ENCODE measurements around the gene ULK4. TPM values are rescaled to one million over a fixed set of nuclear protein-coding genes. Genes with fewer than 3 reads are reported as not detected.

The ULK4 gene
- polyA plus RNA-seq, 1 donor from 2014 or later: 7.2 TPM

DNA sequence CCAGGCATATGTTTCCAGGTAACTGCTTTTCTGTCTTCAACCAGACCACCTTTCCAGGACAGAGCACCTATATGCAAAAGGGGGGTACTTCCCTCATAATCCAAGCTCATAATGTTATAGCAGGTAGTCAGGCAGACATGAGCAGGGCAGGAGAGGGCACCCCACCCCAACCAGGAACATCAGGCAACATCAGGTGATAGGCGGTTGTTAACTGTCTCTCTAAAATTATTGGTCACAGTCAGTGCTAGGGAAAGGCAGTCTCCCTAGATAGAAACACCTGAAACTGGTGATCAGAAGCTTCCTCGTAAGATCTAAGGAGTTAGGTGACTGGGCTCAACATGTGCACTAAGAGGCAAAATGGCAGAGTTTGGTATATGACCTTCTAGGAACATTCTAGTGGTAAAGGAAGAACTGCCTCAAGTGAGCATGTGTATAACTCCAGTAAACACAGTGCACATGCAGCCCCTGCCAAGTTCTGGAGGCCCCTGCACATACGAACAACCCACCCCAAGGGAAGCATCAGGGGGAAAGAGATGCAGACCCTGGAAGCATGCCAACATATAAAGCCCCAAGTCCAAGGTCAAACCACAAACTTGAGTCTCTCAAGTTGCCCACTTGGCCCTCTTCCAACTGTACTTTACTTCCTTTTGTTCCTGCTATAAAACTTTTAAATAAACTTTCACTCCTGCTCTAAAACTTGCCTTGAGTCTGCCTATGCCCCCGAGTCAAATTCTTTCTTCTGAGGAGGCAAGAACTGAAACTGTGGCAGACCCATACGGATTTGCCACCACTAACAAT lies 270.9 kb downstream of the ULK4 start:
- Histone ChIP-seq H3K9me2 (ENCODE audit: insufficient read depth, low read length) (no peaks in the 10 kb centered on the region), H3K9ac (ENCODE audit: low read length) (no peak overlapping the region), H3K27me3 (ENCODE audit: insufficient read depth, low read depth, low read length) (no peaks in the 10 kb centered on the region), H4K20me1 (ENCODE audit: insufficient read depth) (no peaks in the 10 kb centered on the region), H3K36me3 (ENCODE audit: insufficient read depth, low read length) (no peaks in the 10 kb centered on the region), H3K9me3 (ENCODE audit: low read length) (no peaks in the 10 kb centered on the region), H3K4me3 (ENCODE audit: low read length) (no peak overlapping the region), H3K27ac (ENCODE audit: low read length) (no peak overlapping the region), H2AFZ (ENCODE audit: low read depth, low read length) (no peak overlapping the region), H3K79me2 (replicated peaks; ENCODE audit: insufficient read depth, low read length) (no peaks in the 10 kb centered on the region), H3F3A (ENCODE audit: insufficient read depth, low read length, poor library complexity, severe bottlenecking) (no peaks in the 10 kb centered on the region), H3K4me2 (ENCODE audit: low read length) (no peak overlapping the region)
- TF ChIP-seq EP300 (conservative IDR thresholded peaks at IDR 0.05; ENCODE audit: poor library complexity, severe bottlenecking): no peak
- TF ChIP-seq SMC3 (conservative IDR thresholded peaks at IDR 0.05; ENCODE audit: poor library complexity): no peak
- TF ChIP-seq TAF1 (IDR thresholded peaks at IDR 0.05; ENCODE audit: low read depth): no peak
- no peak for TF ChIP-seq EZH2 (IDR thresholded peaks at IDR 0.05; ENCODE audit: borderline replicate concordance, insufficient read depth, low read length, poor library complexity, severe bottlenecking)
- TF ChIP-seq MXI1 (conservative IDR thresholded peaks at IDR 0.05; ENCODE audit: poor library complexity, severe bottlenecking): no peak
- TF ChIP-seq, protein P1, sequence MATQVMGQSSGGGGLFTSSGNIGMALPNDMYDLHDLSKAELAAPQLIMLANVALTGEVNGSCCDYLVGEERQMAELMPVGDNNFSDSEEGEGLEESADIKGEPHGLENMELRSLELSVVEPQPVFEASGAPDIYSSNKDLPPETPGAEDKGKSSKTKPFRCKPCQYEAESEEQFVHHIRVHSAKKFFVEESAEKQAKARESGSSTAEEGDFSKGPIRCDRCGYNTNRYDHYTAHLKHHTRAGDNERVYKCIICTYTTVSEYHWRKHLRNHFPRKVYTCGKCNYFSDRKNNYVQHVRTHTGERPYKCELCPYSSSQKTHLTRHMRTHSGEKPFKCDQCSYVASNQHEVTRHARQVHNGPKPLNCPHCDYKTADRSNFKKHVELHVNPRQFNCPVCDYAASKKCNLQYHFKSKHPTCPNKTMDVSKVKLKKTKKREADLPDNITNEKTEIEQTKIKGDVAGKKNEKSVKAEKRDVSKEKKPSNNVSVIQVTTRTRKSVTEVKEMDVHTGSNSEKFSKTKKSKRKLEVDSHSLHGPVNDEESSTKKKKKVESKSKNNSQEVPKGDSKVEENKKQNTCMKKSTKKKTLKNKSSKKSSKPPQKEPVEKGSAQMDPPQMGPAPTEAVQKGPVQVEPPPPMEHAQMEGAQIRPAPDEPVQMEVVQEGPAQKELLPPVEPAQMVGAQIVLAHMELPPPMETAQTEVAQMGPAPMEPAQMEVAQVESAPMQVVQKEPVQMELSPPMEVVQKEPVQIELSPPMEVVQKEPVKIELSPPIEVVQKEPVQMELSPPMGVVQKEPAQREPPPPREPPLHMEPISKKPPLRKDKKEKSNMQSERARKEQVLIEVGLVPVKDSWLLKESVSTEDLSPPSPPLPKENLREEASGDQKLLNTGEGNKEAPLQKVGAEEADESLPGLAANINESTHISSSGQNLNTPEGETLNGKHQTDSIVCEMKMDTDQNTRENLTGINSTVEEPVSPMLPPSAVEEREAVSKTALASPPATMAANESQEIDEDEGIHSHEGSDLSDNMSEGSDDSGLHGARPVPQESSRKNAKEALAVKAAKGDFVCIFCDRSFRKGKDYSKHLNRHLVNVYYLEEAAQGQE (IDR thresholded peaks at IDR 0.05; ENCODE audit: borderline replicate concordance): no peak
- TF ChIP-seq, protein P2, sequence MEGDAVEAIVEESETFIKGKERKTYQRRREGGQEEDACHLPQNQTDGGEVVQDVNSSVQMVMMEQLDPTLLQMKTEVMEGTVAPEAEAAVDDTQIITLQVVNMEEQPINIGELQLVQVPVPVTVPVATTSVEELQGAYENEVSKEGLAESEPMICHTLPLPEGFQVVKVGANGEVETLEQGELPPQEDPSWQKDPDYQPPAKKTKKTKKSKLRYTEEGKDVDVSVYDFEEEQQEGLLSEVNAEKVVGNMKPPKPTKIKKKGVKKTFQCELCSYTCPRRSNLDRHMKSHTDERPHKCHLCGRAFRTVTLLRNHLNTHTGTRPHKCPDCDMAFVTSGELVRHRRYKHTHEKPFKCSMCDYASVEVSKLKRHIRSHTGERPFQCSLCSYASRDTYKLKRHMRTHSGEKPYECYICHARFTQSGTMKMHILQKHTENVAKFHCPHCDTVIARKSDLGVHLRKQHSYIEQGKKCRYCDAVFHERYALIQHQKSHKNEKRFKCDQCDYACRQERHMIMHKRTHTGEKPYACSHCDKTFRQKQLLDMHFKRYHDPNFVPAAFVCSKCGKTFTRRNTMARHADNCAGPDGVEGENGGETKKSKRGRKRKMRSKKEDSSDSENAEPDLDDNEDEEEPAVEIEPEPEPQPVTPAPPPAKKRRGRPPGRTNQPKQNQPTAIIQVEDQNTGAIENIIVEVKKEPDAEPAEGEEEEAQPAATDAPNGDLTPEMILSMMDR (IDR thresholded peaks at IDR 0.05; ENCODE audit: poor library complexity, severe bottlenecking): no peak
- no peak for TF ChIP-seq POLR2AphosphoS5 (IDR thresholded peaks at IDR 0.05)
- TF ChIP-seq RAD21 (conservative IDR thresholded peaks at IDR 0.05): no peak

DNA sequence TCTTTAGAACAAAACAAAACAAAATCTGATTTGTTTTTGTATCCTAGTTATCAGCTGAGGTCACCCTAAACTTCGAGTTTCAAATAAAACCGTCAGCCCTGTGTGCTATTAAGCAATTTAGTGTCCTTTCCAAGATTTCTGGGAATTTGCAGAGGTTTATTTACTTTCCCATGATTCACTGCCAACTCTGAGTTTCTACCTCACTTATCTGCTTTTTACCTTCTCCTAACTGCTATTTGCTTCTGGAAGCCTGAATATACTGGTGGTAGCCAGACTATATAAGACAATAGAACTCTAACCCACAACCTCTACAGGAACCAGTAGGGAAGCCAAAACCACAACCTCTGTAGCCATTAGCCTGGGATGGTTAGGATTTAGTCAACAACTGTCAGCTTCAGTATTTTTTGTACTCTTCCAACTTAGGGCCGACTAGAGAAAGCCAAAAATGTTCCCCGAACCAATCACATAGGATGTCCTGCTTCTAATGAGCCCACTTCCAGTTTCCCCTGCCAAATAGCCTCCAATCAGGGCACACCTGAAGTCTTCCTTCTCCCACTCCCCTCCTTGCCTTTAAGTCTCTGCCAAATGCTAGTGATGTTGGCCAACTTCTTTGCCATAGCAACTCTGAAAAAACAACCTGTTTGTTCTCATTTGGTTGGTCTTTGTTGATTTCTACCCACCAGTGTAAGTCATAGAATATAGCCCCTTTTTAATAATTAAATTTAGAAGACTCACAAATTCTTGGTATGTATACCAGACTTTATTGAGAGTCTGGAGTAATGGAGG lies 273.1 kb downstream of the ULK4 start:
- Histone ChIP-seq H3K36me3 (ENCODE audit: insufficient read depth, low read length) (no peaks in the 10 kb centered on the region), H3K4me2 (ENCODE audit: low read length) (no peak overlapping the region), H2AFZ (ENCODE audit: low read depth, low read length) (no peak overlapping the region), H3K9ac (ENCODE audit: low read length) (no peak overlapping the region), H3F3A (ENCODE audit: insufficient read depth, low read length, poor library complexity, severe bottlenecking) (no peaks in the 10 kb centered on the region), H3K4me3 (ENCODE audit: low read length) (no peak overlapping the region), H3K27ac (ENCODE audit: low read length) (no peak overlapping the region), H3K9me2 (ENCODE audit: insufficient read depth, low read length) (no peaks in the 10 kb centered on the region), H3K27me3 (ENCODE audit: insufficient read depth, low read depth, low read length) (no peaks in the 10 kb centered on the region), H3K9me3 (ENCODE audit: low read length) (no peaks in the 10 kb centered on the region), H4K20me1 (ENCODE audit: insufficient read depth) (no peaks in the 10 kb centered on the region), H3K79me2 (replicated peaks; ENCODE audit: insufficient read depth, low read length) (no peaks in the 10 kb centered on the region)
- TF ChIP-seq EP300 (conservative IDR thresholded peaks at IDR 0.05; ENCODE audit: poor library complexity, severe bottlenecking): no peak

Measured in neural cell (in vitro differentiated cells).